ENCODE data around the gene OPHN1.

OPHN1 gene

DNA sequence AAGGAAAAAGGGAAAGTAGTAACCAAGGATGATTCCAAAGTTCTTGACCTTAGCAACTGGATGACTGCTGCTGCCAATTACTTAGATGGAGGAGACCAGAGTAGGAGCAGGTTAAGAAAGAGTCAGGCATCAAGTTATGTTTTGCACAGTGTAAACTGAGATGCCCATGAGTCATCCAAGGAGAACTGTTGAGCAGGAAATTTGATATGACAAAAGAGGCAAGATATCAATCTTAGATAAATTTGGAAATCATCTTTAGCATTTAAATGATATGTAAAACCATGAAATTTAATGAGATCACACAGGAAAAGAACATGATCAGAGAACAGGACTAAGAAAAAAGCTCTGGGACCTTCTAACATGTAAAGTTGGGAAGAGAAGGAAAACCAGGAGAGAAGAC lies 361.3 kb downstream of the OPHN1 start:
- TF ChIP-seq POLR2AphosphoS5 (IDR thresholded peaks at IDR 0.05; ENCODE audit: low read depth, low read length) (no peak), FOXP2 (optimal IDR thresholded peaks at IDR 0.05; ENCODE audit: borderline replicate concordance, extremely low read depth, extremely low read length, insufficient read depth) (no peak), TAF1 (IDR thresholded peaks at IDR 0.05; ENCODE audit: borderline replicate concordance, insufficient read depth, low read length) (no peak), SIN3A (IDR thresholded peaks at IDR 0.05; ENCODE audit: borderline replicate concordance, insufficient read depth, low read length) (no peak)
- TF ChIP-seq, protein P1, sequence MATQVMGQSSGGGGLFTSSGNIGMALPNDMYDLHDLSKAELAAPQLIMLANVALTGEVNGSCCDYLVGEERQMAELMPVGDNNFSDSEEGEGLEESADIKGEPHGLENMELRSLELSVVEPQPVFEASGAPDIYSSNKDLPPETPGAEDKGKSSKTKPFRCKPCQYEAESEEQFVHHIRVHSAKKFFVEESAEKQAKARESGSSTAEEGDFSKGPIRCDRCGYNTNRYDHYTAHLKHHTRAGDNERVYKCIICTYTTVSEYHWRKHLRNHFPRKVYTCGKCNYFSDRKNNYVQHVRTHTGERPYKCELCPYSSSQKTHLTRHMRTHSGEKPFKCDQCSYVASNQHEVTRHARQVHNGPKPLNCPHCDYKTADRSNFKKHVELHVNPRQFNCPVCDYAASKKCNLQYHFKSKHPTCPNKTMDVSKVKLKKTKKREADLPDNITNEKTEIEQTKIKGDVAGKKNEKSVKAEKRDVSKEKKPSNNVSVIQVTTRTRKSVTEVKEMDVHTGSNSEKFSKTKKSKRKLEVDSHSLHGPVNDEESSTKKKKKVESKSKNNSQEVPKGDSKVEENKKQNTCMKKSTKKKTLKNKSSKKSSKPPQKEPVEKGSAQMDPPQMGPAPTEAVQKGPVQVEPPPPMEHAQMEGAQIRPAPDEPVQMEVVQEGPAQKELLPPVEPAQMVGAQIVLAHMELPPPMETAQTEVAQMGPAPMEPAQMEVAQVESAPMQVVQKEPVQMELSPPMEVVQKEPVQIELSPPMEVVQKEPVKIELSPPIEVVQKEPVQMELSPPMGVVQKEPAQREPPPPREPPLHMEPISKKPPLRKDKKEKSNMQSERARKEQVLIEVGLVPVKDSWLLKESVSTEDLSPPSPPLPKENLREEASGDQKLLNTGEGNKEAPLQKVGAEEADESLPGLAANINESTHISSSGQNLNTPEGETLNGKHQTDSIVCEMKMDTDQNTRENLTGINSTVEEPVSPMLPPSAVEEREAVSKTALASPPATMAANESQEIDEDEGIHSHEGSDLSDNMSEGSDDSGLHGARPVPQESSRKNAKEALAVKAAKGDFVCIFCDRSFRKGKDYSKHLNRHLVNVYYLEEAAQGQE (IDR thresholded peaks at IDR 0.05; ENCODE audit: insufficient read depth in 1 of 2, low read depth in 2 of 2, low read length in 2 of 2), result no peak

DNA sequence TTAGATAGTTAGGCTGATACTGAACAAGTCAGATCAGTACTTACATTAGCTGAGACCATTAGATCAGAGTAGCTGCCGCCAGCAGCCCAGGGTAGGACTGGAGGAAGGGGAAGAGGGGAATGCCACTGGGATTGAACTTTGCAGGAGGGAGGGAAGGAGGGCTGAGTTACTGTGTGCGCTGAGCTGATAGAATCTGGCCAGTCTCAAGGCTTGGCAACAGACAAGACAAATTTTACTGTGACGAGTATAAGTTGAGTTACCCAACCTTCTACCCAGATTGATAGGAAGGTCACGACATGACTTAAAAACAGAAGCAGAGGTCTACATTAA lies 372.1 kb downstream of the OPHN1 start:
- TF ChIP-seq FOXP2 (optimal IDR thresholded peaks at IDR 0.05; ENCODE audit: borderline replicate concordance, extremely low read depth, extremely low read length, insufficient read depth), result no peak
- TF ChIP-seq SIN3A (IDR thresholded peaks at IDR 0.05; ENCODE audit: borderline replicate concordance, insufficient read depth, low read length), result no peak
- TF ChIP-seq, protein P1 (IDR thresholded peaks at IDR 0.05; ENCODE audit: insufficient read depth in 1 of 2, low read depth in 2 of 2, low read length in 2 of 2), result no peak
- TF ChIP-seq TAF1 (IDR thresholded peaks at IDR 0.05; ENCODE audit: borderline replicate concordance, insufficient read depth, low read length), result no peak
- TF ChIP-seq POLR2AphosphoS5 (IDR thresholded peaks at IDR 0.05; ENCODE audit: low read depth, low read length), result no peak

DNA sequence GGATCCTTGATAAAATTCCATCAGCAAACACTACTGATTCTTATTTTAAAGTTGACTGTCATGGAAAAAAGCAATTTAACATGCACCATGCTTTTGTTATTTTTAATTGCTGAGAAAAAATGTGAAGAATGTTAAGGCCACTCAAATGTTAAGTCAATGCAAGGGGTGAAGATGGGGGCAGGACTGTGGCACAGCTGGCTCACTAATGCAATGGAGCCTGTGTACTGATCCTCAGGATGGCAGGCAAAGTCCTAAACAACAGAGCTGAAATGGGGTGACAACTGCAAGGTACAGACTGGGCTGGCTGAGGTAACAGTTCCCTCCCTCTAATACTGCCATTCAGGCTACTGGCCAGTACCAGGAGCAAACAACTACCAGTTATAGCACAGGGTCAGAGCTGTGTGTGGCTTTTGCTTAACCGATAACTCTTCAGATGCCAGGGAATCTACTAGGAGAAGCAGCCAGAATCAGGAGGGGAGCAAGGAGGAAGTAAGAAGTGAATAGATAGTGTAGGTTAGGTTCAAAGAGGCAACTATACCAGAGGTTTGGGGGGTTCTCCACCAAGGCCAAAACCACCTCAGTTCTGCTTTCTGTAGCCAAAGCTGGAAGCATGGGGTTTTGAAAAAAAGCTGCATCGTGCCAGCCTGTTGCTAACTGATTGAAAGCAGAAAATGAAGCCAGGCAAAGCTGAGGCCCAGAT lies 372.6 kb downstream of the OPHN1 start:
- TF ChIP-seq FOXP2 (optimal IDR thresholded peaks at IDR 0.05; ENCODE audit: borderline replicate concordance, extremely low read depth, extremely low read length, insufficient read depth) (no peak), TAF1 (IDR thresholded peaks at IDR 0.05; ENCODE audit: borderline replicate concordance, insufficient read depth, low read length) (no peak), POLR2AphosphoS5 (IDR thresholded peaks at IDR 0.05; ENCODE audit: low read depth, low read length) (no peak), SIN3A (IDR thresholded peaks at IDR 0.05; ENCODE audit: borderline replicate concordance, insufficient read depth, low read length) (no peak)
- TF ChIP-seq, protein P1 (IDR thresholded peaks at IDR 0.05; ENCODE audit: insufficient read depth in 1 of 2, low read depth in 2 of 2, low read length in 2 of 2), result no peak

DNA sequence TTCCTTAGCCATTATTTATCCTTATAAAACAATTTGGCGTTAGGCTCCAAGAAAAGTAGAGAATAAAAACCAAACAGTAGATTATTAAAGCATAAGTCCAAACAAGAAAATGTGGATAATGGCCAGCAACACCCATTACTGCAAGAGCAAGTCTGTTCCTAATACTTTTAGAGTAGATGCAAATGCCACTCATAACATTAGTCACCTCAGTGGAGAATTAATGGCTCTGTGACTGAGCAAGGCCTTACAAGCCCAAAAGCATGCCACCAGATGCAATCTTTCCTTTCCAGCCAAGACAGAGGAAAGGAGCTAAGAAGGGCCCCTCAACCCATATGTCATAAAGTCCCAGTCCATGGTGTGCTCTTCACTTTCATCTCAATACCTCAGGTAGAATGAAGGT lies 373.8 kb downstream of the OPHN1 start:
- TF ChIP-seq, protein P1 (IDR thresholded peaks at IDR 0.05; ENCODE audit: insufficient read depth in 1 of 2, low read depth in 2 of 2, low read length in 2 of 2), result no peak
- no peak for TF ChIP-seq TAF1 (IDR thresholded peaks at IDR 0.05; ENCODE audit: borderline replicate concordance, insufficient read depth, low read length)

DNA sequence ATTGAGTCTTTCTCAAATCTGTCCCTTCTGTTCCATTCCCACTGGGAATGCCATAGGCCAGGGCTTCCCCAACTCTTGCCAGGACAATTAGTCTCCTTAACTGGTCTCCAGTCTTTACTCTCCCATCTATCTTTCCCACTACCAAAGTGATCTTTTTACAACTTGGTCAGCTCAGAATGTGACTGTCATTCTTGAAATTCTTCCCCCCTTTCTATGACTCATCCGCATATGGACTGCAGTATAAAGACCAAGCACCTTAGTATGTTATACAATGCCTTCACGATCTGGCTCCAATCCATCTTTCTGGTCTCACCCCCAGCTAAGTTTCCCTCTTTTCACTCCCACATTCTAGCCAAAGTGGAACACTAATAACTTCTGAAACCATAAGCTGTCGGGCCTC lies 383.8 kb downstream of the OPHN1 start:
- TF ChIP-seq, protein P1 (IDR thresholded peaks at IDR 0.05; ENCODE audit: insufficient read depth in 1 of 2, low read depth in 2 of 2, low read length in 2 of 2), result no peak
- no peak for TF ChIP-seq FOXP2 (optimal IDR thresholded peaks at IDR 0.05; ENCODE audit: borderline replicate concordance, extremely low read depth, extremely low read length, insufficient read depth)
- no peak for TF ChIP-seq TAF1 (IDR thresholded peaks at IDR 0.05; ENCODE audit: borderline replicate concordance, insufficient read depth, low read length)
